ENCODE data around the gene SPDEF.

The SPDEF gene

GRCh38 chr6:34584694-34585093 is 28.6 kb upstream of the SPDEF start:
- FAIRE-seq = no peak

GRCh38 chr6:34583861-34584604 is 27.9 kb upstream of the SPDEF start:
- no peak for DNase-seq (ENCODE audit: insufficient read length, low spot score)
- no peak for FAIRE-seq

More at GRCh38 chr6:34584694-34585093, 28.6 kb upstream of the SPDEF start:
- DNase-seq (ENCODE audit: insufficient read length, low spot score) = no peak

GRCh38 chr6:34583461-34583860 is 27.3 kb upstream of the SPDEF start:
- DNase-seq (ENCODE audit: insufficient read length, low spot score) = no peak
- no peak for FAIRE-seq

DNA sequence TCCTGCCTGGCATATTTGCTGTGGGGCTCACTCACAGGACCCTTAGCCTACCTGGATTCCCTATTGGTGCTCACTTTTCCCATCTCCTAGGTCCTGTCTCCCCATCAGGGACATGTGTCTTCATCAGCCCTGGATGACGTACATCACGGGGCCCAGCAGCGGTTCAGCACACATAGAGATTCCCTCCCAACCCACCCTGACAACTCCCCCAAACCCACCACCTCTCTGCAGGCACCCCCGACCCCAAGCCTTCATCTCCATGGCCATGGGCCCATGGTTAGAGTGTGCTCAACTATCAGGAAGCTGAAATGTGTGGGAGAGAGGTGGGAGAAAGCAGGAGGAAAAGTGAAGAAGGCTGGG is 25.4 kb upstream of the SPDEF start:
- no peak for FAIRE-seq
- no peak for DNase-seq (ENCODE audit: insufficient read length, low spot score)

DNA sequence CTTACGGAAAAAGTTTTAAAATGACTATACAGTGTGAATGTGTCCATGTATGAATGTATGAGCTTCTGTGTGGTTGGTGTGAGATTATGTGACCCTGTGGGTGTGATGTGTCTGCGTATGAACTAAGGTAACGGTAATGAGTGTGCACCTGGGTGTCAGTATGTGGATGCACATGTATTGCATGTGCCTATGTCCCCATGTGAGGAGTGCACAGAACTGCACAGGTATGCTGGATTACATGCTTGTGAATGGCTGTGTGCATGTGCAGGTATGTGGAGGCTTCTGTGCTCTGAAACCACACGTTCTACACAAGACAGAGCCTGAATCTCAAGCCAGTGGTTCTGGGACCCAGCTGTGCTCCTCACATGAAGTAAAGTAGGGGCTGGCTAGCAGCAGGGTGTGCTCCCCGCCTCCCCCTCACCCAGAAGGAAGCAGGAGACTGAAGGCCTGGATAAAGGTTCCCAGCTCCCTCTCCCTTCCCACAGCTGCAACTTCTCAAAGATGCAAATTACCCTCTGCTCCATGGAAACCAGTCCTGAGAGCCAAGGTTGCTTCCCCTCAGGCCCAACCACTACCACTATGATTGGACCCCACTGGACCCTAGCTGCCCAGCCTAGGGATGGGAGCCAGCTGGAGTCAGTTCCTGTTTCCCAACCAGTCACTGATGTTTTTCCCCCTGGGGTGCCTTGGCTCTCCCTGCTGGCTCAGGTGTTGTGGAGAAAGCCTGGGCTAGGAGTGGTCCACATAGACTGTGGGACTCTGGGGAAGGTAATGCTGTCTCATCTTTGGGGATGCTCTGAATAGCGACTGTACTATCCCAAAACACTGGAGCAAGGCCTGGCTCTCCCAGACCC is 24.8 kb upstream of the SPDEF start:
- DNase-seq (ENCODE audit: insufficient read length, low spot score) (no peak), FAIRE-seq (no peak)

- no peak for DNase-seq (ENCODE audit: insufficient read length, low spot score)
- FAIRE-seq = no peak
These were observed 22.5 kb upstream of the SPDEF start for GRCh38 chr6:34578445-34579262.

GRCh38 chr6:34576286-34576955 is 20.3 kb upstream of the SPDEF start:
- FAIRE-seq = no peak
- DNase-seq (ENCODE audit: insufficient read length, low spot score) = no peak

- DNase-seq (ENCODE audit: insufficient read length, low spot score) (no peak), FAIRE-seq (no peak)
These were observed 19.2 kb upstream of the SPDEF start for GRCh38 chr6:34575326-34575725.

- no peak for DNase-seq (ENCODE audit: insufficient read length, low spot score)
- FAIRE-seq = no peak
These were observed 18.6 kb upstream of the SPDEF start for GRCh38 chr6:34574647-34575293.

DNA sequence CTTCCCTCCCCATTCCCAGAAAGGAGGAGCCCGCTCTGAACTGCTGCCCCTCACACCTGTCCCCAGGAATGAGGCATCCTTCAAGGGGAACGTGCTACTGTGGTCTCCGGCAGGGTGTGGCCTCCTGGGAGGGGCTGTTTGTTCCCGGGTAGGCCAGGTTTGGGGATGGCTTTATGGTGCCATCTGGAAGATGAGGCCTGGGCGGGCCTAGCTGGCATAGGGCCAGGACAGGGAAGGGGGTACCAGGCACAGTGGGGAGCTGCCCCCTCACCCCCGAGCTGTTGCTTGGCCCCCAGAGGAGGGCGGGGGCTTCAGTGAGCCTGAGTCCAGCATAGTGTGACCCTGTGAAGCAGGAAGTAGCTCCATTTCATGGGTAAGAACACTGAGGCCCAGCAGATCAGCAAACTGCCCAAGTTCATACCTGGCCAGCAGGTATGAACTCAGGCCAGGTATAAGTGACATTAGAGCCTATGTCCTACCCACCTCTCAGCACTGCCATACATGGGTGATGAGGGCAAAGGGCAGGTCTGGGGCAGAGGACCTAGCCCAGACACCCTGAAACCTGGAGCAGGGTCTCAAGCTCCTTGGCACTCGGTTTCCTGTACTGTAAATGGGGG is 17.5 kb upstream of the SPDEF start:
- DNase-seq (ENCODE audit: insufficient read length, low spot score) = no peak
- no peak for FAIRE-seq

DNA sequence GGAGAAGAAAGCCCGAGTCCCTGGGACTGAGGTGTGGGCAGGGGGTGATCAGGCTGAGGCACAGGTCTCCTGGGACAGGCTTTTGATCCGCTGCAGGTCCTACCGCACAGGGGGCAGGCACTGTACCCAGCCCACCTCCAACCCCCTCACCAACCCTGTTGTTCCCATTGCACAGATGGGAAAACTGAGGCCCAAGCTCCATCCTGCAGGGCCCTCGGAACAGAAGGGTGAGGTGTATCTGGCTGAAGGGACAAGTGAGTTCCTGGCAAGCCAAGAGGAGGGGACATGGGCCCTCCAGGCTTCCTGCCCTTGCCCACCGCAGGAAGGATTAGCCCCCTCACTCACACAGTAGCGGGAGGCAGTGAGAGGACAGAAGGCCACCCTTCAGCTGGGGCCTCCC is 16.5 kb upstream of the SPDEF start:
- DNase-seq (ENCODE audit: insufficient read length, low spot score) (no peak), FAIRE-seq (no peak)

DNA sequence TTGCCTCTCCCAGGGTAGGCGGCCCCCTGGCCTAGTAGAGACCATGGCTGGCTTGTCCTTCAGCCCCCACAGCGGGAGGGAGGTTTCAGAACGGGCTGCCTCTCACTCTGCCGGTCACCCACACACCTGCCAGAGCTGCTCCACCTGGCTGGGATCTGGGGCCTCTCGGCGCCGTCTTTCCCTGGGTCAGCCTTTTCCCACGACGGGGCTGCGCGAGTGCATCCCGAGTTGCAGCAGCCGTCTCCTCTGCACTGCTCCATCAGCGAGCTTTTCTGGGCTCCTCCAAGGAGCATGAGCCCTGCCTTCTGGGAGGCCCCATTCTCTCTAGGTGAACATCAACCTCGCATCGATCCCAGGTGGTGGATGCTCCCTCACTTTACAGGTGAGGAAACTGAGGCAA is 15.9 kb upstream of the SPDEF start:
- DNase-seq (ENCODE audit: insufficient read length, low spot score) = no peak
- FAIRE-seq = no peak

DNA sequence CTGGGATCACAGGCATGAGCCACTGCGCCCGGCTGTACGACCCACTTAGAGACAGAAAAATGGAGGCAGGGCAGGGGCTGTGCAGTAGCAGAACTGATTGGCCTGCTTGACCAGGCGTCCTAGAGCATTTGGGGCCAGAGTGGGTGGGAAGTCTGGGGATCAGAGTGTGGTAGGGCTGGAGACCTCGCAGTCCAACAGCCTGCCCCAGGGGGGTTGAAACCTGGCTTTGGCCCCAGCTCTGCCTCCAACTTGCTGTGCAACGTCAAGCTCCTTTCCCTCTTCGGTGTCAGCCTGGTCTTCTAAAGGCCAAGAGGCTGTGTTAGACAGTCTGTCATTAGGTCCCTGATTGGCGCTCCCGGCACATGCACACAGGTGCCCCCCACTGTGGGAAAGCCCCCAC is 15.3 kb upstream of the SPDEF start:
- FAIRE-seq (no peak), DNase-seq (ENCODE audit: insufficient read length, low spot score) (no peak)

DNA sequence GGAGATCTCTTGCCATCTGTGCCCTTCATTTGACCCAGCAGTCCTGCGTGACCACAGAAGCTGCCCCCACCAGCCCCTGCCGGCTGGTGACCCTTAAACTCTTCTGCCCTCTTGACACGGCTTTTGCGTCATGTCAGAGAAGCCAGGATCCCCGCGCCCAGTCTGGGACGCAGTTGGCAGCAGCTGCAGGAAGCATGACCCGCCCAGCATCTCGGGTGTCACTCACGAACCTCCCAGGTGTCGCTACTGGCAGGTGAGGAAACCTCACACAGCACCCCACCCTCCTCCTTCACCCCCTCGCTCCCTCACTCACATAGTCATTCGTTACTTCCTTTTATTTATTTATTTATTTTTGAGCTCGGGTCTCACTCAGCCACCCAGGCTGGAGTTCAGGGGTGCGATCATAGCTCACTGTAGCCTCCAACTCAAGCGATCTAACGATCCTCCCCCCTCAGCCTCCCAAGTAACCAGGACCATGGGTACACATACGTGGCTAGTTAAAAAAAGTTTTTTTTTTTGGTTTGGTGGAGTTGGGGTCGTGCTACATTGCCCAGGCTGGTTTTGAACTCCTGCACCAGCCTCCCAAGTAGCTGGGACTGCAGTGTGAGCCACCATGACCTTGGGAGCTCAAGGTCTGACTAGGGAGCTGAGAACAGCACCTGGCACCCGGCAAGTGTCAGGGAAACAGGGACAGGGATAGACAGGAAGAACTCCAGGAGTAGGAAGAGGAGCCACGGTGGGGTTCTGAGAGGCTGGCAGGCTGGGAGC is 14.1 kb upstream of the SPDEF start:
- DNase-seq (ENCODE audit: insufficient read length, low spot score) (no peak), FAIRE-seq (no peak)

DNA sequence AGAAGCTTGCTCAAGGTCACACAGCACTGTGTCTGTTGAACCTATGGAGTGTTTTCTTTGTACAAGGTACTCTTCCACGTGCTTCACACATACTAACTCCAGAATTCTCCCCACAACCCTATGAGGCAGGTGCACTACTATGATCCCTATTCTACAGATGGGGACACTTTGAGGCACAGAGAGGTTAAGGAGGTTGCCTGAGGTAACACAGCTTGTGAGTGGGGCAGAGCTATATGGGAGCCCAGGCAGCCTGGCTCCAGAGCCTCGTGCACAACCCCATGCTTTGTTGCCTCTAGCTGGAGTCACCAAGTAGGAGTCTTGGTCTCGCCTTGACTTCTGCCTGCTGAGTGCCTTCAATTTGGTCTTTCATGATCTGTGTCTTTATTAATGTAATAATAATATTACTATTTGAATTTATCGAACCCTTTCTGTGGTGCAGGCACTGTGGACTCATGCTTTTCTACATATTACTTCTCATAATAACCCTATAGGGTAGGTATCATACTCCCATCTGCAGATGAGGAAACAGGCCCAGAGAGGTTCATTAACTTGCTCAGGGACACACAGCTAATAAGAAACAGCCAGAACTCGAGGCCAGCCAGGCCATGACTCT is 13.3 kb upstream of the SPDEF start:
- no peak for FAIRE-seq

GRCh38 chr6:34568341-34569201 is 12.4 kb upstream of the SPDEF start:
- DNase-seq (ENCODE audit: insufficient read length, low spot score) (no peak), FAIRE-seq (no peak)

More for the DNA sequence above, 13.3 kb upstream of the SPDEF start:
- DNase-seq (ENCODE audit: insufficient read length, low spot score) = no peak

- FAIRE-seq (no peak), DNase-seq (ENCODE audit: insufficient read length, low spot score) (no peak)
These were observed 10.9 kb upstream of the SPDEF start for GRCh38 chr6:34566830-34567546.

Measured in GM19239 (cell line).